Measurements from ENCODE around the gene PPIF.

Gene PPIF

DNA sequence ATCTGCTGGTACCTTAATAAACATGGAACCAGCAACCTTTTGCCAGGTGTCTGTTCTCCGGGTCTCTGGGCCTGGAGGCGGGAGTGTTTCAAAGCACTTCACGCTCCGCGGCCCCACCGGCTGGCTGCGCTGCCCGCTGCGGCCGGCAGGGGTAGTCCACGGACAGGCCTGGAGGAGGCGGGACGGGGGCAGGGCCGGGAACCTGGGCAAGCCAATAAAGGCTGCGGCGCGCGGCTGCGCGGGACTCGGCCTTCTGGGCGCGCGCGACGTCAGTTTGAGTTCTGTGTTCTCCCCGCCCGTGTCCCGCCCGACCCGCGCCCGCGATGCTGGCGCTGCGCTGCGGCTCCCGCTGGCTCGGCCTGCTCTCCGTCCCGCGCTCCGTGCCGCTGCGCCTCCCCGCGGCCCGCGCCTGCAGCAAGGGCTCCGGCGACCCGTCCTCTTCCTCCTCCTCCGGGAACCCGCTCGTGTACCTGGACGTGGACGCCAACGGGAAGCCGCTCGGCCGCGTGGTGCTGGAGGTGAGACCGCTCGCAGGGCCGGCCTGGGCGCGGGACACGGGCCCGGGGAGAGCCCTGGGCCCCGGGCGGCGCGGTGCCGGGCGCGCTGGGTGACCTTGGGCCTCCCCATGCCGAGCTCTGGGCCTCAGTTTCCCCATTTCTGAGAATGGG lies at the start of gene PPIF:
Gene PPIF (plus strand): TSS at position 244 of the 668 bp plus-strand sequence. CDS start 80 bp downstream, at position 324.
- DNase-seq: peak; percentile 98

- DNase-seq: no peak
Observed at GRCh38 chr10:79298403-79299244, 48.6 kb upstream of the PPIF start.

GRCh38 chr10:79299397-79300241 lies 47.6 kb upstream of the PPIF start:
- DNase-seq: no peak

DNA sequence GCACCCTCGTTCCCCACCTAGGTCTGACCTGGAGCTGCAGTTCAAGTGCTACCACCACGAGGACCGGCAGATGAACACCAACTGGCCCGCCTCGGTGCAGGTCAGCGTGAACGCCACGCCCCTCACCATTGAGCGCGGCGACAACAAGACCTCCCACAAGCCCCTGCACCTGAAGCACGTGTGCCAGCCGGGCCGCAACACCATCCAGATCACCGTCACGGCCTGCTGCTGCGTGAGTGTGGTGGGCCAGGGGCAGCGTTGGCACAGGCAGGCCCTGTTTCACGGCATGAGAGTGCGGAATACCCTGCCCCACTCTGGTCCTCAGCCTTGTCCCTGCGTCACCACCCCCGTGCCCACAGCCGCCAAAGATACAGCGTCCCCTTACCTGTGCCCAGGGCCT lies 46.6 kb upstream of the PPIF start:
- no peak for DNase-seq

DNA sequence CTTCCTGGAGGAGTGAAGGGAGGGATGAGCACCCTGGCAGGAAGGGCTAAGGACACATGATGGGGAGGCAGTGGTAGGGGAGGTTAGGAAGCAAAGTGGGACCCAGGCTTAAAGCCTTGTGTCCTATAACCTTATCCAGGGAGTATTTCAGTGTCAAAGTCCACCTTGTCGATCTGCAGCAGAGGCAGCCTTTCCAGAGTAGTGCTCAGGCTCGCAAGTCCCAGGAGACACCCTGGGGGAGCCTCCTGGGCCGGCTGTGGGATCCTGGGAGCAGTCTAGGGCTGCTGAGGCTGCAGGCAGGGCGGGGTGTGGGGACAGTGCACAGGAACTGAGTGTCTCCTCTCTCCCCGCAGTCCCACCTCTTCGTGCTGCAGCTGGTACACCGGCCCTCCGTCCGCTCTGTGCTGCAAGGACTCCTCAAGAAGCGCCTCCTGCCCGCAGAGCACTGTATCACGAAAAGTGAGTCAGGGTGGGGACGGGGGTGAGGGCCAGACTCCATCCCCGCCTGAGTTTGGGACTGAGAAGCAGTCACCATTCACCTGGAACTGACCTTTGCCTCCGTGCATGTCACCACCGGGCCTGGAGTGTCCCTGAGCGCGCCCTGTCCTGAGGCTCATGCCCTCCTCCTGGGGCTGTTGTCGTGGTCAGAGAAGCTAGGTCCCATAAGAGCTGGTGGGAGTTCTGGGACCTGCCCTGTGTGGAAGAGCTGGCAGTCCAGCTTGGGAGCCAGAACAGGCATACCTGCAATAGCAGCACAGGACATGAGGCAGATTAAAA lies 45.3 kb upstream of the PPIF start:
- DNase-seq: no peak

DNA sequence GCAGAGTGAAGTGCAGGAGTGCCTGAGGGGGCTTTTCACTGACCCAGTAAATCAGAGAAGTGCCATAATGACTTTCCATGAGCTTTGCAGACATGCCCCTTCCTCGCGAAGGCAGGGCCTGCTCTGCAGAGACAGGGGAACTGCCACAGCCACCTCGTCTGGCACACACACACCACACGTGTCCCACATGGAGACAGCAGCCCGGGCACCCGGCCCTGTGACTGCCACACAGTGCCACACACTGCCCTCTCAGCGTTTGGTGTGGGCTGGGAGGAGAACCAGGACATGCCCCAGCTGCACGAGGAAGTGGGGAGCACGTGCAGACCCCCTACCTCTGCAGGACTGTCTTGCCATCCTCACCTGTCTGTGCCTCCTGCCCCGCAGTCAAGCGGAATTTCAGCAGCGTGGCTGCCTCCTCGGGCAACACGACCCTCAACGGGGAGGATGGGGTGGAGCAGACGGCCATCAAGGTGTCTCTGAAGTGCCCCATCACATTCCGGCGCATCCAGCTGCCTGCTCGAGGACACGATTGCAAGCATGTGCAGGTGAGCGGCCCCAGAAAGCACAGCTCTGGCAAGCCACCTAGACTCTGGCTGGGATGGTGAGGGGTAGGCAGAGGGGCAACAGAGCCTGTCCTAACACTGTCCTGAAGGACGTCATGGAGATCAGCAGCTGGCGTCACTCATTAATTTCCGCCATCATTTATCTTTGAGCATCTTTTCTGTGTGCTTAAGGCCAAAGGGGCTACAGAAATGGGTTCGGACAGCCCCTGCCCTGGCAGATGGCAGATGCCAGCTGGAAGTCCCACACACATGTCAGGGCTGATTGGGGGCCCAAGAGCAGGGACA lies 43.4 kb upstream of the PPIF start:
- no peak for DNase-seq

- no peak for DNase-seq
Observed at GRCh38 chr10:79304479-79305087, 42.7 kb upstream of the PPIF start.

- no peak for DNase-seq
Observed at GRCh38 chr10:79305515-79305914, 41.8 kb upstream of the PPIF start.

GRCh38 chr10:79305988-79306387 lies 41.3 kb upstream of the PPIF start:
- no peak for DNase-seq

DNA sequence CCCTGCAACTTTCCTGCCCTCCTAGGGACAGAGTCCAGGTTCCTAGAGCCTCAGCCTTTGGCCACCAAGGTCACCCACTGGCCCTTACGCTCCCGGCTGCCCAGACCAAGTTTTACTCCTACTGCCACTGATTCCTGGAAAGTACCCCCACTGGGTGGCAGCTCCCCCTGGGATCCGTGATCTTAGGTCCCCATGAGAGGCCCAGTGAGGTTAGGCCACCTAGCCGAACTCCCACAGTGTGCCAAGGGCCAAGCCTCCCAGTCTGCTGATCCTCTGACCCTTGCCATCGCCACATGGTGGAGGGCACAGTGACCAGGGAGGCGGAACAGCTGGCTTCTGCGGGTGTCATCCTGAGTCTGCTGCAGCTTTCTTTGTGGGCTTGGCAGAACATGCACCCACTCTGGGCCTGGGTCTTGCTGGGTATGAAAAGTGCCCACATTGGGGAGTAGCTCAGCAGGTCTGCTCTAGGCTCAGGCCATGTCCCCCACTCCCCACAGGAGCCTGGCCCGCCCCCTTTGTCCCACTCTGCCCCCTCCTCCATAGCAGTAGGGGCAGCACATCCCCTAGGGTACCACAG lies 40.5 kb upstream of the PPIF start:
- no peak for DNase-seq

DNA sequence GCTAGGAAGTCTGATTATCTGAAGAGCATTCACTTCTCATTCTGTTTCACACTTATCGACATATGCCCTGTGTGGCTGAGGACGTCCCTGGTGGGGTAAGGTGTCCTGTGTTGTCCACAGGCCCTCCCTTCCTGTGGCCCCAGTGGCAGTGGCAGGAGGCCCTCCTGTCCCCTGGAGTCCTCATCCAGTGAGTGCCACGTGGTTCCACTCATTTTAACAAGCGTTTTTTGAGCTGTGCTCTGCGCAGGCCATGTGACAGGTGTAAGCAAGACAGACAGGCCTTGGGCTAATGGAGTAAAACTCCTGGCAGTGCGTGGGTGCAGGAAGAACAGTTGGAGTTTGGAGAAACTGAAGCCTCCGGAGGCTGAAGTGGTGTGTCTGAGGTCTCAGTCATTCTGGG lies 39.3 kb upstream of the PPIF start:
- no peak for DNase-seq

GRCh38 chr10:79308969-79309665 lies 38.2 kb upstream of the PPIF start:
- no peak for DNase-seq

DNA sequence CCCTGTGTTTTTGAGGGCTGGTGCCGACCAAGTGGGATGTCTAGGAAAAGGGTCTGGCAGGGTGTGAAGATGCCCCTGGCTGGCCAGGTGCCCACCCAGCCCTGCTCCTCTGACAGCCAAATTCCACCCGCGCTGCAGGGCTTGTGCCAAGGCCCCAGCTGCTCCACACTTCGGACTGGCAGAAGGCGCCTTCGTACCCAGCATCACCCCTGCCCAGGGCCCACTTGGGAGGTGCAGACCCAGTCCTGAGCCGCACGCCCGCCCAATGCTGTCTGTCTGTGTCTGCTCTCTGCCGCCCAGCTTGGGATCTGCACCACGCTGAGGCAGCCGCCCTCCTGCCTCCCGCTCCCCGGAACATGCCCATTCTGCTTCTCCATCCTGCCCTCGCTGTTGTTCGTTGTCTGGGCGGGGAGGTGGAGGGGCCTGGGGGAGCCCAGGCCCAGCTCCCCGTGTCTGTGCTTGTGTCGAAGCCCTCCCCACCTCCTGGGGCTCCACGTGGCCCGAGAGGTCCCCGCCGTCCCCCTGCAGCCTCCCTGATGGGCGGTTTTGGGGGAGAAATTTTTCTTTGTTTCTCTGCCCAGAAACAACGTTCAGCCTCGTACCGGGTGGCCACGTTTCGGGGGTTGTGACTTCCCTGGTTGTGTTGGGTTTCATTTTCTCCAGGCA lies 36.9 kb upstream of the PPIF start:
- no peak for DNase-seq

GRCh38 chr10:79310911-79311573 lies 36.2 kb upstream of the PPIF start:
- no peak for DNase-seq

DNA sequence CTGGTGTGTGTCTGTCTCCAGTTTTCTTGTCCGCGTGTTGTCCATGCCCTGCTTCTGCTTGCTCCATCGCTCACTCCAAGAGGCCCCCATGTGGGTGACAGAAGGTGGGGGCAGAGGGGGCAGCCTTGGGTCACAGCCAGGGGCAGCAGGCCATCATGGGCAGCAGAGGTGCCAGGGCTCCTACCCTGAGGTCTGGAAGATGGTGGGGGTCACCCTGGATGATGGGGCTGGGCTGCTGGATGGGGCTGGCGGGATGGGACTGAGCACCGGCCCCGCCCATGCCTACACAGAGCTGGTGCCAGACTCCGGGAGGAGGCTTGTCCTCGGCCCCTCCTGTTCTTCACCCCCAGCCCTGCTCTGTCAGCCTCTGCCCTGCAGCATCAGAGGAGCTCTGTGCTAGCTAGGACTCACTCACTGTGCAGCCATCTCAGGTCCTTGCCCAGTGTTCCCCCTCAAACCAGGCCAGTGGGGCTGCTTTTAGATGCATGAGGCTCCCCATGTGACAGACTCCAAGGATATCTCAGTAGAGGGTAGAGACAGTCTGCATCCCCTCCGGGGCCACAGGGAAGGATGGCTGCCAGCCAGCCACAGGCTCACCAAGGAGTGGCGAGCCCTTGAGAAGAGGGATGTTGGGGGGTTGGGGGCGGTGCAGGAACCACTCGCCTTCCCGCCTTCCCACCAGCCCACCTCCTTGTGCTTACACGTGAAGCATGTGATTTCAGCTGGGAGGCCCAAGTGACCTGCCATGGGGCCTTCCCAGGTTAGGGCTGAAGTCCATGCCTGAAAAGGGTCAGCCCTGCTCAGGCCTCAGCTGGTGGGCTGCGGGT lies 35.5 kb upstream of the PPIF start:
- DNase-seq: no peak

DNA sequence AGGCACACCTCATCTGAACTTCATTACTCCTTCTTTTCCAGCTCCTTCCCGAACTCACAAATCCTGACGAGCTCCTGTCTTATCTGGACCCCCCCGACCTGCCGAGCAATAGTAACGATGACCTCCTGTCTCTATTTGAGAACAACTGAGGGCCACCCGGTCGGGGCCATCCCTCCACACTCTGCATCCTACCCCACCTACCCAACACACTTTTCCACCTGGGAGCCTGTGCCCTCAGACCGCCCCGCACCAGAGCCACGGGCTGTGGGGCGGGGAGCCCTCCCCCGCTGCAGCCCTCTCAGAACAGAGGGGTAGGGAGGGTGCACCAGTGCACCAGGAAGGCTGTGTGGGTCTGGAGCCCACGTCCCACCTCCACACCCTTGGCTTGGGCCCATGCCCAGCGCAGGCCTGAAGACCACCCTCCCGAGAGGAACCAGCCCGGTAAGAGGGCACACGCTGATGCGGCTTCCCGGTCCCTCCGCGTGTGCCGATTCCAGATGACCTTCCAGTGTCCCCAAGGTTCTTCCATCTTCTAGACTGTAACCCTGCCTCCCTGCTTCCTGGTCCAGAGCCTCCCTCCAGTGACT lies 34.6 kb upstream of the PPIF start:
- no peak for DNase-seq

DNA sequence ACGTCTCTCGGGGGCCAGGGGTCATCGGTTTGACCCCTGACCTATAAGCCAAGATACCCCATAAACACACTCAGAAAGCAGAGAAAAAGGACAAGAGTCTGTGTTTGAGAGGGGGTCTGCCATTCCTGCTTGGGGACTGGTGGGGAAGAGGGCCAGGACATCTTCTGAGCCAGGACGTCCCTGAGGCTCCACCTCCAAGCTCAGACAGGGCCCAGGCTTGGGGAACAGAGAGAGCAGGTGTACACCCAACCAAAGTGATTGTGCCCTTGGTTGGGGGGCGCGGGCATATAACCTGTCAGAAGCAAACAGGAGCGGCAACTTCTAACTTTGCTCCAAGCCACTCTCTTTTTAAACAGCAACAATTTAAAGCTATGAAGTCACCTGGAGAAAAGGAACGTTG lies 33.9 kb upstream of the PPIF start:
- no peak for DNase-seq
